Ovary (tissue), 3 donors: ENCODE data around the gene TMEM125.

Experiments used
- CTCF ChIP-seq, 3 donors: fragments of 450-650 bp in 2 of 3; fragments of 200-600 bp in 1 of 3; IDR thresholded peaks; one replicate each; pipeline versions ENCODE4 v1.5.1 to v1.8.0; 2016 to 2022; ENCODE audit warnings: antibody characterized with exemption in 3 of 3, mild to moderate bottlenecking in 1 of 3
- POLR2A ChIP-seq: fragments of 450-650 bp; IDR thresholded peaks from one replicate; pipeline ENCODE4 v1.6.1; 2017; ENCODE audit warnings: antibody characterized with exemption, mild to moderate bottlenecking, moderate library complexity
- donor health status: DM: no; HTN: no; CAD: no.

DNA sequence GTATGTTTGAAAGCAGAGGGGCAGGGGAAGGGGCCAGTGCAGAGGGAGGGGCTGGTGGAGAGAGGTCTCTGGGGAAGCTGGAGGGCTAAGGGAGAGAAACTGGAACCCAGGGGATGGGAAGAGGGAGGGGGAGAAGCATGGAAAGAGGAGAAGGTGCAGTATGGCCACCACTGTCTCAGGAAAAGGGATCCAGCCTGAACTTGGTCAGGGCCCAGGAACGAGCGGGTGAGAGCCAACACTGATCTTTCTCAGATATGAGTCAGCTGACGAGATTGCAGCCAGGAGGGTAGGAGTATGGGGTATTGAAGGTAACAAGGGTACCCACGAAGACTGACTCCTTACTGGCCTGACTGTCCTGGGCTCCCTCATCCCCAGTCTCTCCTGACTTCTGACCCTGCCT lies 49.0 kb downstream of the TMEM125 start:
- TF ChIP-seq CTCF (IDR thresholded peaks at IDR 0.05) (no peak), POLR2A (no peak)
